Nephron progenitor cell (in vitro differentiated cells): ENCODE data around the gene ULK2.

ENCODE experiments used
- DNase-seq: peaks from one replicate; pipeline ENCODE4 v3.0.0; 2021
- H3K27ac Mint-ChIP-seq: 2 replicates; pipeline ENCODE4 v1.8.0; 2021; ENCODE audit warnings: mild to moderate bottlenecking, moderate library complexity, mixed read lengths
- H3K27me3 Mint-ChIP-seq: 2 replicates; pipeline ENCODE4 v1.8.0; 2021; ENCODE audit warnings: mild to moderate bottlenecking, low read depth, mixed read lengths; ENCODE audit not compliant: poor library complexity
- H3K36me3 Mint-ChIP-seq: 2 replicates; pipeline ENCODE4 v1.8.0; 2021; ENCODE audit warnings: low read depth, mixed read lengths
- H3K4me1 Mint-ChIP-seq: 2 replicates; pipeline ENCODE4 v1.8.0; 2021; ENCODE audit warnings: mixed read lengths
- H3K4me3 Mint-ChIP-seq: 2 replicates; pipeline ENCODE4 v1.8.0; 2021; ENCODE audit warnings: mild to moderate bottlenecking, moderate library complexity, mixed read lengths
- H3K9me3 Mint-ChIP-seq: 2 replicates; pipeline ENCODE4 v1.8.0; 2021; ENCODE audit warnings: mild to moderate bottlenecking, moderate library complexity, mixed read lengths
- CTCF ChIP-seq: fragments of 200-600 bp; sonication (generic); IDR thresholded peaks from 2 replicates; pipeline ENCODE4 v1.5.0; 2021; ENCODE audit warnings: antibody characterized with exemption

Gene ULK2

GRCh38 chr17:19740933-19741332, 126.8 kb downstream of the ULK2 start:
- no peaks in the 10 kb centered on the region for H3K9me3 Mint-ChIP-seq
- no peak for DNase-seq
- H3K27ac Mint-ChIP-seq = no peak overlapping the region

DNA sequence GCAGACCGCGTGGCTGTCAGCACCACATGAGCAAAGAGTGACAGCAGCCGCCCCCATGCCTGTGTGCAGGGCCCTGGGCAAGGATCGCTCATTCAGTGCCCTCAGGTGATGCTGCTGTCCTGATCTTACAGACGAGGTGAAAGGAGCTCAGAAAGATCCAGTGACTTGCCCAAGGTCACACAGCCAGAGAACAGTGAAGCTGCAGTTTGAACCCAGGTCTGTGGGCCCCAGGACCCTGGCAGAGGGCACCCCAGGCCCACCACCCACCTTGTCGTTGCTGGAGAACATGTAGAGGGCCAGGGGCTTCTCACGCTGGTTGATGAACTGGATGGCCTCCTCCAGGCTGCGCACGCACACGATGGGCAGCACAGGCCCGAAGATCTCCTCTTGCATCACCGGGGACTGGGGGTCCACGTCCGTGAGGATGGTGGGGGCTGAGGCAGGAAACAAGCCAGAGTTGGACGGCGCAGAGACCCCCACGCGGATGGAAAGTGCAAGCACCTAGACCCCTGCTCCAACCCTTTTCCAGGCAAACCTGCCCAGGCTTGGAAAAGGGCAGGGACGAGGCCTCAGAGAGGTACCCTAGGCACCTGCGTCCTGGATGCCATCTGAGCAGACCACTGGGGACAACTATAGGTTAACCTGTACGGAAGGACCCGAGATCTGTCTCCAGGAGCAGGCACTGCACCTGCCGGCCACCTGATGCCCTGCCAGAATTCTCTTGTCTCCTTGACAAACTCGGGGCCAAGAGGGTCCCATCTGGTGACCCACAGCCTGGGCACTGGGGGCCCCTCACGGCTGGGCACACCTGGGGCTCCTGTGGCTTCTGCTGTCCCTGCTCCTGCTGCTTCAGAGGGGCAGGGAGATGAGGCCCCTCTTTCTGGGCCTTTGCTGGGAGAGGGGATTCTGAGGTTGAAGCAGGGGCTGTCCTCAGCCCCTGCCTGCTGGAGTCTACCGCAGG, 128.2 kb downstream of the ULK2 start:
- H3K4me1 Mint-ChIP-seq = peaks cover 12% of the 10 kb centered on the region

More at GRCh38 chr17:19740933-19741332, 126.8 kb downstream of the ULK2 start:
- H3K4me1 Mint-ChIP-seq = peaks cover 10% of the 10 kb centered on the region
- TF ChIP-seq CTCF = no peak
- peaks cover 14% of the 10 kb centered on the region for H3K27me3 Mint-ChIP-seq
- no peak overlapping the region for H3K4me3 Mint-ChIP-seq
- H3K36me3 Mint-ChIP-seq = no peaks in the 10 kb centered on the region

GRCh38 chr17:19738757-19739156, 129.0 kb downstream of the ULK2 start:
- peaks cover 12% of the 10 kb centered on the region for H3K27me3 Mint-ChIP-seq
- no peaks in the 10 kb centered on the region for H3K9me3 Mint-ChIP-seq
- H3K4me1 Mint-ChIP-seq = peaks cover 17% of the 10 kb centered on the region
- no peak overlapping the region for H3K27ac Mint-ChIP-seq
- H3K4me3 Mint-ChIP-seq = no peak overlapping the region
- H3K36me3 Mint-ChIP-seq = no peaks in the 10 kb centered on the region
- TF ChIP-seq CTCF = no peak
- DNase-seq = no peak

More for the DNA sequence above, 128.2 kb downstream of the ULK2 start:
- Mint-ChIP-seq H3K36me3 (no peaks in the 10 kb centered on the region), H3K27ac (no peak overlapping the region), H3K27me3 (peaks cover 12% of the 10 kb centered on the region), H3K4me3 (no peak overlapping the region), H3K9me3 (no peaks in the 10 kb centered on the region)
- no peak for DNase-seq
- no peak for TF ChIP-seq CTCF

DNA sequence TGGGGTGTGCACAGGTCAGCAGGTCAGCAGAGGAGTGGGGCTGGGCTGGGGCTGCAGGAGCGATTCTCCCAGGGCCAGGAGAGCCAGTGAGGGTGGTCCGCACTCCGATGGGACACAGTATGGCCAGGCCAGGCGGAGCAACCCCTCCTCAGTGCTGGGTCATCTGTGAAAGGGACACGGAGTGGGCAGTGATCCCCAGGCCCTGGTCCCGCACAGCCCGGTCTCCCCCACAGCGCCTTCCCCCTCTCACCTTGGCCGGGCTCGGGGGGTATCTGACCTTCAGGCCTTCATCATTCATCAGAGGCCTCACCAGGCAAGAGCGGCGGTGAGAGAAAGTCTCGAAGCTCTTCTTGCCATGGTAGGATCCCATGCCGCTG, 129.7 kb downstream of the ULK2 start:
- no peak for TF ChIP-seq CTCF
- Mint-ChIP-seq H3K4me1 (peaks cover 17% of the 10 kb centered on the region), H3K27me3 (peaks cover 10% of the 10 kb centered on the region), H3K36me3 (no peaks in the 10 kb centered on the region), H3K27ac (no peak overlapping the region), H3K4me3 (no peak overlapping the region), H3K9me3 (no peaks in the 10 kb centered on the region)
- DNase-seq = no peak

DNA sequence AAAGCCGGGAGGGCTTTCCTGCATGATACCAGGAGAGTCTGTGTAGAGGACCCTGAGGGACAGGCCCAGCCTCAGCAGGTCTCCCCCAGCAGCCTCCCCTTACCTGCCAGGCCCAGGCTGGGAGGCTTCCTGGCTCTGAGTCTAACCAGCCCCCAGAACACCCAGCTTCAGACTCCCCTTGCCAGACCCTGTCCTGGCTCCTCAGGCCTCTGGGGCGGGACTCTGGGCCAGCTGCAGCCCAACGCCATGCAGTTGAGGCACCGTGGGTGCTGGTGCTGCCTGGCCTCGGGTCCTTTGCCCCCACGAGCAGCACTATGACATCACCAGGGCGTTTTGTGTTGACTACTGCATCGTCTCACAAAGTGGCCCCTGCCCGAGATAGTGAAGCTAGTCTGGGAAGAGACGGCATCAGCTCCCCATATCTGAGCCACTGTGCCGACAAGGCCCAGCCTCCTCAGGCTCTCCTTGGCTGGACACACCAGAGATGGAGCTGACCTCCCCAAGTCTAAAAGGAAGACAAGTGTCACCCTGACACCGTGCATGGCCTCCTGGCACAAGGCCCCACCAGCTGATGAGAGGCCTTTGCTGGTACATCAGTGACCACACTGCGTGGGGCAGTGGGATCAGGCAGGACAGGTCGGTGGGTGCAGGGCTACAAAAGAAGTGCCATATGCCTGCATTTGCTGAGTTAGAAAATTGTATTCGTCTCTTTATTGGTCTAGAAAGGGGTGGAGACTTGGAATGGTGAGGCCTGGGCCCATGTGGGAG, 130.2 kb downstream of the ULK2 start:
- Mint-ChIP-seq H3K9me3 (no peaks in the 10 kb centered on the region), H3K4me3 (no peak overlapping the region), H3K27ac (no peak overlapping the region), H3K27me3 (peaks cover 11% of the 10 kb centered on the region), H3K4me1 (peaks cover 17% of the 10 kb centered on the region), H3K36me3 (no peaks in the 10 kb centered on the region)
- TF ChIP-seq CTCF = no peak
- DNase-seq = no peak
